Fibroblast of lung (primary cell): Measurements from ENCODE around the gene TBC1D5. TPM values are rescaled to one million over a fixed set of nuclear protein-coding genes. Genes with fewer than 3 reads are reported as not detected.
"Not testable (repeated sequence)": the region's sequence is repeated elsewhere in the genome, so short reads cannot be mapped to it uniquely, and the experiment has no call there.

Source experiments
- DNase-seq, 2 donors: peaks; one replicate each; pipeline versions ENCODE4 v3.0.0 to v3.0.0-alpha.2; 2010; ENCODE audit warnings: low read depth in 2 of 2
- H2AFZ ChIP-seq: 2 replicates; pipeline ENCODE4 v1.5.1; 2012; ENCODE audit warnings: low read length, control low read depth, inconsistent platforms
- H3K27ac ChIP-seq: 2 replicates; pipeline ENCODE4 v1.5.1; 2011; ENCODE audit warnings: low read length, control low read depth; ENCODE audit not compliant: insufficient read depth
- H3K27me3 ChIP-seq: 2 replicates; pipeline ENCODE4 v1.5.1; 2011; ENCODE audit warnings: mild to moderate bottlenecking, low read length; ENCODE audit not compliant: control insufficient read depth, insufficient read depth
- H3K36me3 ChIP-seq: 2 replicates; pipeline ENCODE4 v1.5.1; 2011; ENCODE audit warnings: low read length; ENCODE audit not compliant: control insufficient read depth, insufficient read depth
- H3K4me1 ChIP-seq: 2 replicates; pipeline ENCODE4 v1.5.1; 2011; ENCODE audit warnings: low read length; ENCODE audit not compliant: control insufficient read depth, insufficient read depth; ENCODE audit errors: extremely low read depth
- H3K4me2 ChIP-seq: 2 replicates; pipeline ENCODE4 v1.5.1; 2011; ENCODE audit warnings: low read length, control low read depth; ENCODE audit not compliant: insufficient read depth; ENCODE audit errors: extremely low read depth
- H3K4me3 ChIP-seq, 4 experiments: fragments of 200-600 bp in 1 of 4; sonication (generic) in 1 of 4; replicated peaks in 1 of 4; 2 replicates each; pipeline ENCODE4 v1.5.1; 2011 to 2016; ENCODE audit warnings: low read length in 4 of 4, low read depth in 3 of 4, mild to moderate bottlenecking in 3 of 4, control low read depth in 2 of 4, inconsistent platforms in 1 of 4, mixed read lengths in 1 of 4; ENCODE audit not compliant: insufficient read depth in 1 of 4; ENCODE audit errors: control extremely low read depth in 1 of 4
- H3K79me2 ChIP-seq: 2 replicates; pipeline ENCODE4 v1.5.1; 2012; ENCODE audit warnings: mild to moderate bottlenecking, low read length, inconsistent platforms; ENCODE audit not compliant: control insufficient read depth, insufficient read depth
- H3K9ac ChIP-seq: 2 replicates; pipeline ENCODE4 v1.5.1; 2011; ENCODE audit warnings: mild to moderate bottlenecking, low read length, control low read depth; ENCODE audit not compliant: insufficient read depth
- H3K9me3 ChIP-seq: 2 replicates; pipeline ENCODE4 v1.5.1; 2012; ENCODE audit warnings: low read depth, low read length; ENCODE audit not compliant: control insufficient read depth, insufficient read depth
- H4K20me1 ChIP-seq: 2 replicates; pipeline ENCODE4 v1.5.1; 2011; ENCODE audit warnings: low read length; ENCODE audit not compliant: control insufficient read depth, insufficient read depth; ENCODE audit errors: extremely low read depth
- CTCF ChIP-seq, 2 donors: IDR thresholded peaks in 1 of 2; conservative IDR thresholded peaks in 1 of 2; 1 replicate in 1 of 2; 2 replicates in 1 of 2; pipeline ENCODE4 v1.5.1; 2011 to 2012; ENCODE audit warnings: low read length in 2 of 2, control low read depth in 1 of 2, inconsistent platforms in 1 of 2, low read depth in 1 of 2, mild to moderate bottlenecking in 1 of 2
- EZH2 ChIP-seq: IDR thresholded peaks from 2 replicates; pipeline ENCODE4 v1.5.1; 2012; ENCODE audit warnings: low read length, control low read depth, mild to moderate bottlenecking; ENCODE audit errors: missing control alignments
- polyA plus RNA-seq, 2 donors: library from polyadenylated mRNA; depleted of rRNA in 1 of 2; stranded (reverse) in 1 of 2; unstranded in 1 of 2; fragments of >200 nt; gene quantifications; 2 replicates each; pipeline ENCODE4 v1.2.1, GENCODE V29; 2011 to 2012; ENCODE audit warnings: missing spikeins in 1 of 2
- total RNA-seq: library from RNA; depleted of rRNA; stranded (reverse); fragments of >200 nt; gene quantifications from 2 replicates; pipeline ENCODE4 v1.2.1, GENCODE V29; 2014

TBC1D5 gene
- total and polyA plus RNA-seq, 2 donors (not counting 1 experiment from before 2014, with no cell fraction given) = 43.6 to 129 TPM

DNA sequence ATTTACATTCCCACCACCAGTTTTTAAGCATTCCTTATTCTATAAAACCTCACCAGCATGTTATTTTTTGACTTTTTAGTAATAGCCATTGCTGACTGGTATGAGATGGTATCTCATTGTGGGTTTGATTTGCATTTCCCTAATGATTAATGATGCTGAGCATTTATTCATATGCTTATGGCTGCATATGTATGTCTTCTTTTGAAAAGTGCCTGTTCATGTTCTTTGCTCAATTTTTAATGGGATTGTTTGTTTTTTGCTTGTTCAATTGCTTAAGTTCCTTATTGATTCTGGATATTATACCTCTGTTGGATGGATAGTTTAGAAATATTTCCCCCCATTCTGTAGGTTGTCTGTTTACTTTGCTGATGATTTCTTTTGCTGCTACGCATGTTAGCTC, 16.1 kb downstream of the TBC1D5 start:
- no peak overlapping the region for H2AFZ ChIP-seq
- no peaks in the 10 kb centered on the region for H3K4me1 ChIP-seq
- no peak for DNase-seq
- no peaks in the 10 kb centered on the region for H3K9me3 ChIP-seq
- no peaks in the 10 kb centered on the region for H4K20me1 ChIP-seq
- no peak overlapping the region for H3K27ac ChIP-seq
- no peak overlapping the region for H3K9ac ChIP-seq
- TF ChIP-seq CTCF (conservative IDR thresholded peaks at IDR 0.05 in 1 of 2, IDR thresholded peaks at IDR 0.05 in 1 of 2; ENCODE audit: low read depth in 1 of 2, low read length in 2 of 2) (no peak), EZH2 (no peak)
- no peak overlapping the region for H3K4me2 ChIP-seq
- H3K27me3 ChIP-seq = no peaks in the 10 kb centered on the region
- no peaks in the 10 kb centered on the region for H3K36me3 ChIP-seq
- H3K4me3 ChIP-seq = no peak overlapping the region
- no peaks in the 10 kb centered on the region for H3K79me2 ChIP-seq

- H2AFZ ChIP-seq, H3K27me3 ChIP-seq, H3K79me2 ChIP-seq, H3K4me1 ChIP-seq, DNase-seq, H4K20me1 ChIP-seq, H3K27ac ChIP-seq, H3K4me2 ChIP-seq, H3K9ac ChIP-seq, H3K4me3 ChIP-seq, H3K9me3 ChIP-seq, H3K36me3 ChIP-seq: not testable (repeated sequence)
These were observed 16.6 kb downstream of the TBC1D5 start for GRCh38 chr3:17725844-17726243.

GRCh38 chr3:17724948-17725347, 17.5 kb downstream of the TBC1D5 start:
- H2AFZ ChIP-seq = no peak overlapping the region
- TF ChIP-seq CTCF (conservative IDR thresholded peaks at IDR 0.05 in 1 of 2, IDR thresholded peaks at IDR 0.05 in 1 of 2; ENCODE audit: low read depth in 1 of 2, low read length in 2 of 2) = no peak
- TF ChIP-seq EZH2 = no peak
- no peaks in the 10 kb centered on the region for H3K4me1 ChIP-seq
- DNase-seq = no peak
- H3K4me3 ChIP-seq = no peak overlapping the region
- no peaks in the 10 kb centered on the region for H3K36me3 ChIP-seq
- H3K9me3 ChIP-seq = no peaks in the 10 kb centered on the region
- no peak overlapping the region for H3K4me2 ChIP-seq
- H3K9ac ChIP-seq = no peak overlapping the region
- H3K79me2 ChIP-seq = no peaks in the 10 kb centered on the region
- no peaks in the 10 kb centered on the region for H4K20me1 ChIP-seq
- no peak overlapping the region for H3K27ac ChIP-seq
- no peaks in the 10 kb centered on the region for H3K27me3 ChIP-seq
